ENCODE data around the gene CCDC57. TPM values are rescaled to one million over a fixed set of nuclear protein-coding genes. Genes with fewer than 3 reads are reported as not detected.

CCDC57 gene
- polyA plus RNA-seq, 1 donor from 2014 or later = 70.9 TPM

DNA sequence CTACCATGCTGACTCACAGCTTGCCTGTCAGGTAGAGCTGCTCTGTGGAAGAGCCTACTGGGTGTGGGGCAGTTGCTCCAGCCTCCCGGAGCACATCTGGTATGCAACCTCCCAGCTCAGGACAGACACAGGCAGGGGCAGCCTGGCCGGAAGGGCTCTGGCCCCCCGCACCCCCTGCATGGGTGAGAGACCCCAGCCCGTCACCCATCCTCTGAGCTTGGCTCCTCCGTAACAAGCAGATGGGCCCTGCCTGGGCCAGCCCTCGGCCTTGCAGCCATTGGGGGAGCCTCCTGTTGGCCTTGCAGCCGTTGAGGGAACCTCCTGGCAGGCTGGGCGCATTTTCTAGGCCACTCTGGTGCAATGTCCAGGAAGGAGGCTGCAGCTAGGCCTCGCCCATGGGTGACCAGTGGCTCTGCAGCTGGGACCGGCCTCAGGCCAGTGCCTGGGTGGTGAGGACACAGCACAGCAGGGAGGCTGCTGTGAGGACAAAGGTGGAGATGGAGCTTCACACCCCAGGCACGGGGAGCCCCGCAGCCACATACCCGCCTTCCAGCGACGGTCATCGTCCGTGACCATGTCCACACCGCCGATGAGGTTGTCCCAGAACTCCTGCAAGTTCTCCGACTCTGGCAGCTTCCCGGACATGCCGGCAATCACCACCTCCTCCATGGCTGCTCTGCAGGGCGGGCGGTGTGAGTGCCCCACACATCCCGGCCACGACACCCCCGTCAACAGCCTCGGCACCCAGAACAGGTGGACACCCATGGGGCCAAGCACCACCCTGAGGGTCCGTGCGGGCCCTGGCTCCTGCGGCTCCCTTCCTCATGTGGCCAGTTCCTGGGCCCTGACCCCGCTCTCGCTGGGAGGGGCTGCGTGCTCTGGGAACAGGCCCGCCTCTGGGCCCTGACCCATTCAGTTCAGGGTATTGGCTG lies 116.6 kb downstream of the CCDC57 start:
- Histone ChIP-seq H3K4me3 (ENCODE audit: low read length) (peak overlapping the region; percentile 95), H3F3A (ENCODE audit: insufficient read depth, low read length, poor library complexity, severe bottlenecking) (no peaks in the 10 kb centered on the region), H2AFZ (ENCODE audit: low read depth, low read length) (no peak overlapping the region), H4K20me1 (ENCODE audit: insufficient read depth) (no peaks in the 10 kb centered on the region), H3K9me2 (ENCODE audit: insufficient read depth, low read length) (no peaks in the 10 kb centered on the region), H3K9ac (ENCODE audit: low read length) (peak overlapping the region; percentile 90), H3K27ac (ENCODE audit: low read length) (no peak overlapping the region), H3K27me3 (ENCODE audit: insufficient read depth, low read depth, low read length) (no peaks in the 10 kb centered on the region), H3K36me3 (ENCODE audit: insufficient read depth, low read length) (no peaks in the 10 kb centered on the region), H3K79me2 (replicated peaks; ENCODE audit: insufficient read depth, low read length) (peaks cover 24% of the 10 kb centered on the region), H3K9me3 (ENCODE audit: low read length) (no peaks in the 10 kb centered on the region), H3K4me2 (ENCODE audit: low read length) (peak overlapping the region; percentile 91)
- no peak for TF ChIP-seq SMC3 (conservative IDR thresholded peaks at IDR 0.05; ENCODE audit: poor library complexity)
- TF ChIP-seq, protein P1, sequence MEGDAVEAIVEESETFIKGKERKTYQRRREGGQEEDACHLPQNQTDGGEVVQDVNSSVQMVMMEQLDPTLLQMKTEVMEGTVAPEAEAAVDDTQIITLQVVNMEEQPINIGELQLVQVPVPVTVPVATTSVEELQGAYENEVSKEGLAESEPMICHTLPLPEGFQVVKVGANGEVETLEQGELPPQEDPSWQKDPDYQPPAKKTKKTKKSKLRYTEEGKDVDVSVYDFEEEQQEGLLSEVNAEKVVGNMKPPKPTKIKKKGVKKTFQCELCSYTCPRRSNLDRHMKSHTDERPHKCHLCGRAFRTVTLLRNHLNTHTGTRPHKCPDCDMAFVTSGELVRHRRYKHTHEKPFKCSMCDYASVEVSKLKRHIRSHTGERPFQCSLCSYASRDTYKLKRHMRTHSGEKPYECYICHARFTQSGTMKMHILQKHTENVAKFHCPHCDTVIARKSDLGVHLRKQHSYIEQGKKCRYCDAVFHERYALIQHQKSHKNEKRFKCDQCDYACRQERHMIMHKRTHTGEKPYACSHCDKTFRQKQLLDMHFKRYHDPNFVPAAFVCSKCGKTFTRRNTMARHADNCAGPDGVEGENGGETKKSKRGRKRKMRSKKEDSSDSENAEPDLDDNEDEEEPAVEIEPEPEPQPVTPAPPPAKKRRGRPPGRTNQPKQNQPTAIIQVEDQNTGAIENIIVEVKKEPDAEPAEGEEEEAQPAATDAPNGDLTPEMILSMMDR (IDR thresholded peaks at IDR 0.05; ENCODE audit: poor library complexity, severe bottlenecking) = no peak
- no peak for TF ChIP-seq MXI1 (conservative IDR thresholded peaks at IDR 0.05; ENCODE audit: poor library complexity, severe bottlenecking)
- no peak for TF ChIP-seq EP300 (conservative IDR thresholded peaks at IDR 0.05; ENCODE audit: poor library complexity, severe bottlenecking)
- TF ChIP-seq TAF1 (IDR thresholded peaks at IDR 0.05; ENCODE audit: low read depth) = no peak
- TF ChIP-seq EZH2 (IDR thresholded peaks at IDR 0.05; ENCODE audit: borderline replicate concordance, insufficient read depth, low read length, poor library complexity, severe bottlenecking) = no peak
- no peak for TF ChIP-seq RAD21 (conservative IDR thresholded peaks at IDR 0.05)
- no peak for TF ChIP-seq POLR2AphosphoS5 (IDR thresholded peaks at IDR 0.05)
- TF ChIP-seq, protein P2, sequence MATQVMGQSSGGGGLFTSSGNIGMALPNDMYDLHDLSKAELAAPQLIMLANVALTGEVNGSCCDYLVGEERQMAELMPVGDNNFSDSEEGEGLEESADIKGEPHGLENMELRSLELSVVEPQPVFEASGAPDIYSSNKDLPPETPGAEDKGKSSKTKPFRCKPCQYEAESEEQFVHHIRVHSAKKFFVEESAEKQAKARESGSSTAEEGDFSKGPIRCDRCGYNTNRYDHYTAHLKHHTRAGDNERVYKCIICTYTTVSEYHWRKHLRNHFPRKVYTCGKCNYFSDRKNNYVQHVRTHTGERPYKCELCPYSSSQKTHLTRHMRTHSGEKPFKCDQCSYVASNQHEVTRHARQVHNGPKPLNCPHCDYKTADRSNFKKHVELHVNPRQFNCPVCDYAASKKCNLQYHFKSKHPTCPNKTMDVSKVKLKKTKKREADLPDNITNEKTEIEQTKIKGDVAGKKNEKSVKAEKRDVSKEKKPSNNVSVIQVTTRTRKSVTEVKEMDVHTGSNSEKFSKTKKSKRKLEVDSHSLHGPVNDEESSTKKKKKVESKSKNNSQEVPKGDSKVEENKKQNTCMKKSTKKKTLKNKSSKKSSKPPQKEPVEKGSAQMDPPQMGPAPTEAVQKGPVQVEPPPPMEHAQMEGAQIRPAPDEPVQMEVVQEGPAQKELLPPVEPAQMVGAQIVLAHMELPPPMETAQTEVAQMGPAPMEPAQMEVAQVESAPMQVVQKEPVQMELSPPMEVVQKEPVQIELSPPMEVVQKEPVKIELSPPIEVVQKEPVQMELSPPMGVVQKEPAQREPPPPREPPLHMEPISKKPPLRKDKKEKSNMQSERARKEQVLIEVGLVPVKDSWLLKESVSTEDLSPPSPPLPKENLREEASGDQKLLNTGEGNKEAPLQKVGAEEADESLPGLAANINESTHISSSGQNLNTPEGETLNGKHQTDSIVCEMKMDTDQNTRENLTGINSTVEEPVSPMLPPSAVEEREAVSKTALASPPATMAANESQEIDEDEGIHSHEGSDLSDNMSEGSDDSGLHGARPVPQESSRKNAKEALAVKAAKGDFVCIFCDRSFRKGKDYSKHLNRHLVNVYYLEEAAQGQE (IDR thresholded peaks at IDR 0.05; ENCODE audit: borderline replicate concordance) = no peak

DNA sequence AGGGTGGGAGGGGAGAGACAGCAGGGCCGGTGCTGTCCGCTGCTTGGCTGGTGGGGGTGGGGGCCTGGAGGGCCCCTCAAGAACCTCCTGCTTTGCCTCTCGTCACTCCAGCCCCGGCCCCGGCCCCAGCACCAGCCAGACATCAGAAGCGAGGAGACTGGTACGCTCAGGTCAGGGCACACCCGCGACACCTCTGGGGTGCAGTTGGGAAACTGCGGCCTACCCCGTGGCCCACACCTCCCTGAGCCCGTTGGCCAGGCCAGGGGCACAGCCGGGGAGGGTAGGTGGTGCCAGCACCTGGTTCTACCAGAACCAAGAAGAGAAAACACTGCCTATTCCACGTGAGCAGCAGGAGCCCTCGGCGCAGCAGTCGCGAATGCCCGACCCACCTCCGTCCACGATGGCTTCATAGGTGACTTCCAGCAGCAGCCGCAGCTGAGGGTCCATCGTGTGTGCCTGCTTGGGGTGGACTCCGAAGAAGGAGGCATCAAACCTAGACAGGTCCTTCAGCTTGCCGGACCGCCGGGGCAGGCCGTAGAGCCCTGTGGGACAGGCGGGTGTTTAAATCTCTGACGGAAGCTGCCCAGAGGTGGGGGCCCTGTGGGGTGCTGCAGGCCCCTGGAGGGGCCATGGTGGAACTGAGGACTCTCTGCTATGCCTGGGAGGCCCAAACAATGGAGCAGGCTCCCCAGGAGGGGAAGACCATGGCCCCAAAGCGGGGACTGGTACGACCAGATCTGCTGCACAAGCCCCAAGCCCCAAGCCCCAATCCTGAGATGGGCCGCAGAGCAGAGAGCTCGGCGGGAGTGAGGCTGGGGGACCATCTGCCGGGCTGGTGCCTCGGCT lies 117.5 kb downstream of the CCDC57 start:
- Histone ChIP-seq H3K27me3 (ENCODE audit: insufficient read depth, low read depth, low read length) (no peaks in the 10 kb centered on the region), H3K79me2 (replicated peaks; ENCODE audit: insufficient read depth, low read length) (peaks cover 24% of the 10 kb centered on the region), H3K9me3 (ENCODE audit: low read length) (no peaks in the 10 kb centered on the region), H3F3A (ENCODE audit: insufficient read depth, low read length, poor library complexity, severe bottlenecking) (no peaks in the 10 kb centered on the region), H3K36me3 (ENCODE audit: insufficient read depth, low read length) (no peaks in the 10 kb centered on the region), H3K4me2 (ENCODE audit: low read length) (no peak overlapping the region), H3K27ac (ENCODE audit: low read length) (no peak overlapping the region), H3K4me3 (ENCODE audit: low read length) (peak overlapping the region; percentile 95), H3K9me2 (ENCODE audit: insufficient read depth, low read length) (no peaks in the 10 kb centered on the region), H2AFZ (ENCODE audit: low read depth, low read length) (no peak overlapping the region), H3K9ac (ENCODE audit: low read length) (no peak overlapping the region), H4K20me1 (ENCODE audit: insufficient read depth) (no peaks in the 10 kb centered on the region)
- no peak for TF ChIP-seq SMC3 (conservative IDR thresholded peaks at IDR 0.05; ENCODE audit: poor library complexity)
- TF ChIP-seq, protein P2 (IDR thresholded peaks at IDR 0.05; ENCODE audit: borderline replicate concordance) = no peak
- no peak for TF ChIP-seq MXI1 (conservative IDR thresholded peaks at IDR 0.05; ENCODE audit: poor library complexity, severe bottlenecking)
- TF ChIP-seq EZH2 (IDR thresholded peaks at IDR 0.05; ENCODE audit: borderline replicate concordance, insufficient read depth, low read length, poor library complexity, severe bottlenecking) = no peak
- TF ChIP-seq RAD21 (conservative IDR thresholded peaks at IDR 0.05) = no peak
- TF ChIP-seq, protein P1 (IDR thresholded peaks at IDR 0.05; ENCODE audit: poor library complexity, severe bottlenecking) = no peak
- no peak for TF ChIP-seq EP300 (conservative IDR thresholded peaks at IDR 0.05; ENCODE audit: poor library complexity, severe bottlenecking)
- TF ChIP-seq POLR2AphosphoS5 (IDR thresholded peaks at IDR 0.05) = no peak
- TF ChIP-seq TAF1 (IDR thresholded peaks at IDR 0.05; ENCODE audit: low read depth) = no peak

Data from neural cell (in vitro differentiated cells).